H1 (cell line): ENCODE measurements around the gene HOXB8. TPM values are rescaled to one million over a fixed set of nuclear protein-coding genes. Genes with fewer than 3 reads are reported as not detected.

Source experiments
- CTCF ChIA-PET: fragments of 300-600 bp; sonication (Branson Sonifier 250); formaldehyde crosslinking; loops from one replicate; lab custom pipeline; 2021; ENCODE audit not compliant: partially characterized antibody; lab: Charles Lee
- POLR2A ChIA-PET: fragments of 300-600 bp; sonication (Branson Sonifier 250); formaldehyde crosslinking; loops from one replicate; lab custom pipeline; 2021; ENCODE audit warnings: inconsistent platforms; ENCODE audit not compliant: partially characterized antibody; lab: Charles Lee
- DNase-seq, 2 experiments: peaks; one replicate each; pipeline versions ENCODE4 v3.0.0 to v3.0.0-alpha.2; 2010 to 2022; ENCODE audit warnings: low spot score in 2 of 2, low read depth in 1 of 2, mixed read lengths in 1 of 2
- FAIRE-seq: peaks from 2 replicates; lab custom pipeline; 2011; peaks lifted over from hg19 to GRCh38; lab: Jason Lieb, UNC
- H2AFZ ChIP-seq: 2 replicates; pipeline ENCODE4 v1.8.1; 2012; ENCODE audit warnings: low read length, inconsistent platforms
- H2AK5ac ChIP-seq: 2 replicates; pipeline ENCODE4 v1.6.1; 2013; ENCODE audit warnings: low read depth, low read length
- H2BK120ac ChIP-seq: replicated peaks from 2 replicates; pipeline ENCODE3; 2013; ENCODE audit warnings: low read depth, low read length, inconsistent platforms
- H2BK12ac ChIP-seq: 2 replicates; pipeline ENCODE4 v1.6.1; 2013; ENCODE audit warnings: low read depth, low read length
- H2BK15ac ChIP-seq: 2 replicates; pipeline ENCODE4 v1.6.1; 2013; ENCODE audit warnings: low read length
- H2BK20ac ChIP-seq: 2 replicates; pipeline ENCODE4 v1.6.1; 2013; ENCODE audit warnings: low read length
- H2BK5ac ChIP-seq: 2 replicates; pipeline ENCODE4 v1.6.1; 2013; ENCODE audit warnings: low read depth, low read length
- H3K14ac ChIP-seq: 2 replicates; pipeline ENCODE4 v1.6.1; 2013; ENCODE audit warnings: inconsistent platforms; ENCODE audit not compliant: insufficient read length
- H3K18ac ChIP-seq: 2 replicates; pipeline ENCODE4 v1.6.1; 2013; ENCODE audit warnings: low read length; ENCODE audit errors: extremely low read depth
- H3K23ac ChIP-seq: 2 replicates; pipeline ENCODE4 v1.6.1; 2013; ENCODE audit warnings: inconsistent platforms; ENCODE audit not compliant: insufficient read length
- H3K23me2 ChIP-seq: 2 replicates; pipeline ENCODE4 v1.6.1; 2013; ENCODE audit warnings: low read depth, low read length
- H3K27ac ChIP-seq: 2 replicates; pipeline ENCODE4 v1.6.1; 2011; ENCODE audit warnings: low read depth, low read length, inconsistent platforms
- H3K27me3 ChIP-seq, 4 experiments: replicated peaks in 1 of 4; 1 replicate in 1 of 4; 2 replicates in 3 of 4; pipeline versions ENCODE4 v1.6.1 to v1.8.1; 2011 to 2013; ENCODE audit warnings: low read length in 3 of 4, mild to moderate bottlenecking in 3 of 4, inconsistent platforms in 2 of 4, mixed read lengths in 2 of 4, moderate library complexity in 1 of 4; ENCODE audit not compliant: control insufficient read depth in 3 of 4, insufficient read depth in 3 of 4; ENCODE audit errors: extremely low read depth in 1 of 4
- H3K36me3 ChIP-seq, 4 experiments: 2 replicates each; pipeline versions ENCODE4 v1.6.1 to v1.8.1; 2011 to 2013; ENCODE audit warnings: mild to moderate bottlenecking in 4 of 4, low read length in 3 of 4, moderate library complexity in 2 of 4, control low read depth in 1 of 4, inconsistent platforms in 1 of 4; ENCODE audit not compliant: insufficient read depth in 4 of 4, control insufficient read depth in 2 of 4
- H3K4ac ChIP-seq: replicated peaks from 2 replicates; pipeline ENCODE3; 2013; ENCODE audit warnings: low read length, low read depth, mixed read lengths, inconsistent platforms; ENCODE audit not compliant: insufficient read length
- H3K4me1 ChIP-seq, 4 experiments: replicated peaks in 1 of 4; 1 replicate in 1 of 4; 2 replicates in 3 of 4; pipeline versions ENCODE4 v1.6.1 to v1.8.1; 2011 to 2013; ENCODE audit warnings: low read length in 3 of 4, inconsistent platforms in 2 of 4, mixed read lengths in 1 of 4; ENCODE audit not compliant: insufficient read depth in 4 of 4, control insufficient read depth in 3 of 4
- H3K4me2 ChIP-seq, 2 experiments: 2 replicates each; pipeline versions ENCODE4 v1.6.1 to v1.8.1; 2011 to 2013; ENCODE audit warnings: low read depth in 2 of 2, low read length in 2 of 2, control low read depth in 1 of 2, inconsistent platforms in 1 of 2, mild to moderate bottlenecking in 1 of 2; ENCODE audit not compliant: insufficient read depth in 1 of 2
- H3K4me3 ChIP-seq, 4 experiments: fragments of 200-600, 300-600 bp in 1 of 4; sonication (generic), shearing (Covaris generic), sonication (Bioruptor Twin) in 1 of 4; 2 replicates each; pipeline versions ENCODE4 v1.5.1 to v1.8.1; 2011 to 2016; ENCODE audit warnings: low read length in 4 of 4, low read depth in 3 of 4, control low read depth in 2 of 4, inconsistent platforms in 2 of 4, mild to moderate bottlenecking in 2 of 4, mixed read lengths in 1 of 4, moderate library complexity in 1 of 4; ENCODE audit not compliant: insufficient read depth in 2 of 4; ENCODE audit errors: extremely low read depth in 1 of 4
- H3K56ac ChIP-seq: replicated peaks from 2 replicates; pipeline ENCODE3; 2013; ENCODE audit warnings: low read depth, mild to moderate bottlenecking, mixed read lengths, low read length, inconsistent platforms; ENCODE audit not compliant: insufficient read length
- H3K79me1 ChIP-seq: 2 replicates; pipeline ENCODE4 v1.6.1; 2013; ENCODE audit warnings: low read depth, low read length, control low read depth
- H3K79me2 ChIP-seq, 2 experiments: 2 replicates each; pipeline versions ENCODE4 v1.6.1 to v1.8.1; 2012 to 2013; ENCODE audit warnings: low read length in 2 of 2, mild to moderate bottlenecking in 2 of 2, inconsistent platforms in 1 of 2; ENCODE audit not compliant: insufficient read depth in 2 of 2, control insufficient read depth in 1 of 2
- H3K9ac ChIP-seq, 4 experiments: replicated peaks in 1 of 4; 1 replicate in 1 of 4; 2 replicates in 3 of 4; pipeline versions ENCODE4 v1.6.1 to v1.8.1; 2011 to 2013; ENCODE audit warnings: low read depth in 3 of 4, low read length in 3 of 4, control low read depth in 2 of 4, mild to moderate bottlenecking in 2 of 4, moderate library complexity in 2 of 4, inconsistent platforms in 1 of 4; ENCODE audit errors: extremely low read depth in 1 of 4
- H3K9me3 ChIP-seq, 2 experiments: 2 replicates each; pipeline versions ENCODE4 v1.6.1 to v1.8.1; 2012 to 2013; ENCODE audit warnings: mild to moderate bottlenecking in 2 of 2, moderate library complexity in 2 of 2, control low read depth in 1 of 2, inconsistent platforms in 1 of 2, low read depth in 1 of 2, low read length in 1 of 2, mixed read lengths in 1 of 2; ENCODE audit not compliant: insufficient read depth in 2 of 2
- H4K20me1 ChIP-seq, 2 experiments: replicated peaks in 1 of 2; 2 replicates each; pipeline versions ENCODE3 to v1.8.1; 2011 to 2013; ENCODE audit warnings: inconsistent platforms in 2 of 2, low read length in 2 of 2, mild to moderate bottlenecking in 1 of 2; ENCODE audit not compliant: insufficient read depth in 2 of 2, control insufficient read depth in 1 of 2
- H4K5ac ChIP-seq: 2 replicates; pipeline ENCODE4 v1.6.1; 2013; ENCODE audit warnings: low read length, low read depth, mixed read lengths, inconsistent platforms; ENCODE audit not compliant: insufficient read length
- H4K8ac ChIP-seq: 2 replicates; pipeline ENCODE4 v1.8.0; 2013; ENCODE audit warnings: mild to moderate bottlenecking, moderate library complexity, low read length, inconsistent platforms; ENCODE audit not compliant: insufficient read depth; ENCODE audit errors: extremely low read depth
- H4K91ac ChIP-seq: replicated peaks from 2 replicates; pipeline ENCODE3; 2013; ENCODE audit warnings: low read length, mixed read lengths, inconsistent platforms; ENCODE audit not compliant: insufficient read length
- CREB1 ChIP-seq: IDR thresholded peaks from 2 replicates; pipeline ENCODE4 v1.6.1; 2012; ENCODE audit warnings: inconsistent platforms
- EZH2 ChIP-seq: fragments of 200-600 bp; sonication (generic); IDR thresholded peaks from 2 replicates; pipeline ENCODE4 v1.7.1; 2012; ENCODE audit warnings: low read depth, mild to moderate bottlenecking, moderate library complexity, low read length, inconsistent platforms; ENCODE audit not compliant: severe bottlenecking
- GTF2F1 ChIP-seq: IDR thresholded peaks from 2 replicates; pipeline ENCODE4 v1.6.1; 2012; ENCODE audit warnings: low read depth, low read length, improper control_type of control experiment, borderline replicate concordance
- MAFK ChIP-seq: IDR thresholded peaks from 2 replicates; pipeline ENCODE4 v1.6.1; 2012; ENCODE audit warnings: low read depth, mild to moderate bottlenecking, improper control_type of control experiment, low read length
- NRF1 ChIP-seq: IDR thresholded peaks from 2 replicates; pipeline ENCODE4 v1.6.1; 2011; ENCODE audit warnings: mild to moderate bottlenecking, low read depth, low read length, improper control_type of control experiment
- RNF2 ChIP-seq: fragments of 200-900, 300-1000 bp; sonication (generic); IDR thresholded peaks from 2 replicates; pipeline ENCODE4 v1.7.1; 2016; ENCODE audit warnings: borderline replicate concordance, low read depth, mild to moderate bottlenecking, antibody characterized with exemption, low read length; ENCODE audit not compliant: poor library complexity, severe bottlenecking; ENCODE audit errors: missing control alignments
- TAF7 ChIP-seq: optimal IDR thresholded peaks from 2 replicates; pipeline ENCODE3; 2011; ENCODE audit warnings: low read depth, mild to moderate bottlenecking, inconsistent platforms, low read length, moderate library complexity, borderline replicate concordance
- WGBS, 2 experiments: shearing (Covaris generic) in 1 of 2; methylation state at CpG; one replicate each; pipeline versions ENCODE4 v1.1.6 to v1.1.7; 2013 to 2015; ENCODE audit warnings: low lambda C conversion rate in 2 of 2, mixed read lengths in 2 of 2, inconsistent platforms in 1 of 2, low coverage in 1 of 2, missing lambda C conversion rate in 1 of 2; ENCODE audit not compliant: insufficient replicate concordance in 2 of 2, insufficient coverage in 1 of 2, insufficient read length in 1 of 2; ENCODE audit errors: extremely low coverage in 1 of 2, missing lambda C conversion rate in 1 of 2; 5-methylcytosine and 5-hydroxymethylcytosine counted together
- polyA plus RNA-seq, 7 experiments: library from polyadenylated mRNA; depleted of rRNA in 3 of 7; stranded (reverse) in 5 of 7; unstranded in 2 of 7; fragments of >200 nt in 5 of 7; fragments of 200-250 nt in 2 of 7; gene quantifications; 1 replicate in 5 of 7; 2 replicates in 1 of 7; 4 replicates in 1 of 7; pipeline versions ENCODE4 v1.2.1 to v1.2.3, GENCODE V29; 2011 to 2013; ENCODE audit warnings: missing spikeins in 2 of 7, mixed read lengths in 2 of 7
- total RNA-seq: library from RNA; stranded (reverse); fragmentation: NEBNext Ultra II Directional; extraction: Animal tissue kit (Norgen Biotek cat#: 25700); gene quantifications from 2 replicates; pipeline ENCODE4 v1.2.1, GENCODE V29; 2021
- TF ChIP-seq, protein P1 (sequence below): IDR thresholded peaks from 2 replicates; pipeline ENCODE4 v1.6.1; 2011; ENCODE audit warnings: low read length, improper control_type of control experiment
- TF ChIP-seq, protein P2 (sequence below): IDR thresholded peaks from 2 replicates; pipeline ENCODE4 v1.6.1; 2011; ENCODE audit warnings: low read depth, mild to moderate bottlenecking, low read length; ENCODE audit not compliant: insufficient read depth

The HOXB8 gene
- total and polyA plus RNA-seq, 2 of the 8 experiments (the other 6 are each of a cell fraction or from before 2014, with no cell fraction given) = not detected

DNA sequence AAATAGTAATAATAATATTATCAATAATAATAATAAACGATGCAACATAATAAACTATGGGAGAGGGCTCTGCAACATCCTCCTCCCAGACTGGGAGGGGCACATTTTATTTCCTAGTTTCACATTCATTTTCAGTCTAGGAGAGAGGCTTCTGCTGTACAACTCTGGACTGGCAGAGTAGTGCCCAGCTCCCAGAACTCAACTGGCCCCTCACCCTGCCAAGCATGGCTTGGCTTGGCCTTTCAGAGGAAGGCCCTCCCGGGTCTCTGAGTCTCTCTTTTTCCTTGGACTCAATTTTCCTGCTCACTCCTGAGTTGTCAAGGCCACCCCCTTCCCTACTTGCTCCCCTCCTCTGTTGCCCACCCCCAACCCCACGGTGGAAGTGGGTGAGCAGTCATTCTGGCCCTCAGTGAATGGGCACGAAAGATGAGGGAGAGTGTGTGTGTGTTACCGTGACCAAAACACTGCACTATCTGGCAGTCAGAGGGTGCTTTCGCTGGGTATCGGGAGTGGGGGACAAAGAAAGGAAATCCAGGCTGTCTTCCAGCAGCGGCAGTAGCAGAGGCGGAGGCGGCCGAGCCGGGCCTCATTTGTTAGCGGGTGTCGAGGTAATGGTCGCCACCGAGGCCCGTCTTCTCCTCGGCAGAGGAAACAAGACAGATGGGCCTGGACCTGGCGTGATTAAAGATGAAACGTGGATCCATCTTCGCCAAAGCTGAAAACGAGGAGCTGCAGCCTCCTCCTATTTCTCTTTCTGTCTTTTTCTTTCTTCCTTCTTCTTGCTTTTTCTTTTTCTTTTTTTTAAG is 39.2 kb downstream of the HOXB8 start:
- Histone ChIP-seq H2AFZ (no peak overlapping the region), H3K4ac (no peak overlapping the region), H2BK15ac (no peak overlapping the region), H3K4me3 (no peak overlapping the region), H2BK20ac (no peak overlapping the region), H3K14ac (no peak overlapping the region), H3K36me3 (no peaks in the 10 kb centered on the region; a peak in 1 of 8 replicates), H3K23ac (no peak overlapping the region), H3K9me3 (no peaks in the 10 kb centered on the region), H4K8ac (no peak overlapping the region), H3K18ac (no peak overlapping the region; the same call in 1 of the 2 replicates), H3K4me2 (no peak overlapping the region; a peak in 1 of 4 replicates), H3K27me3 (peaks cover 99 to 100% (median 100%) of the 10 kb centered on the region in 4 experiments), H4K91ac (no peak overlapping the region), H3K56ac (no peak overlapping the region), H3K4me1 (peaks cover 0 to 9% (median 3%) of the 10 kb centered on the region in 4 experiments; a peak in 4 of 7 replicates), H2BK12ac (peak overlapping the region; percentile 69), H4K5ac (no peak overlapping the region), H2BK120ac (no peak overlapping the region), H3K79me2 (no peaks in the 10 kb centered on the region), H4K20me1 (peaks cover 22 to 46% of the 10 kb centered on the region in 2 experiments), H3K79me1 (no peaks in the 10 kb centered on the region), H2AK5ac (peak overlapping the region; percentile 32; the same call in 1 of the 2 replicates), H3K27ac (no peak overlapping the region), H2BK5ac (no peak overlapping the region), H3K9ac (no peak overlapping the region), H3K23me2 (no peaks in the 10 kb centered on the region)
- ChIA-PET POLR2A (no interaction called here), CTCF (interaction anchor here (1.0 to 1.4 kb wide), 2 partner anchors 12 to 28 kb away, joined by 3 to 4 read pairs; no protein-coding TSS in a partner anchor)
- FAIRE-seq = no peak
- 11% methylated on average over 20 of the region's 22 CpGs; no CpG with 5 or more reads in 1 of the 2 experiments for WGBS, 2 experiments
- DNase-seq = no peak
- TF ChIP-seq CREB1 (no peak), NRF1 (no peak), GTF2F1 (no peak), MAFK (no peak), RNF2 (peak; percentile 98), TAF7 (no peak), EZH2 (peak; percentile 85)
- TF ChIP-seq, protein P1, sequence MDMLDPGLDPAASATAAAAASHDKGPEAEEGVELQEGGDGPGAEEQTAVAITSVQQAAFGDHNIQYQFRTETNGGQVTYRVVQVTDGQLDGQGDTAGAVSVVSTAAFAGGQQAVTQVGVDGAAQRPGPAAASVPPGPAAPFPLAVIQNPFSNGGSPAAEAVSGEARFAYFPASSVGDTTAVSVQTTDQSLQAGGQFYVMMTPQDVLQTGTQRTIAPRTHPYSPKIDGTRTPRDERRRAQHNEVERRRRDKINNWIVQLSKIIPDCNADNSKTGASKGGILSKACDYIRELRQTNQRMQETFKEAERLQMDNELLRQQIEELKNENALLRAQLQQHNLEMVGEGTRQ = no peak
- TF ChIP-seq, protein P2, sequence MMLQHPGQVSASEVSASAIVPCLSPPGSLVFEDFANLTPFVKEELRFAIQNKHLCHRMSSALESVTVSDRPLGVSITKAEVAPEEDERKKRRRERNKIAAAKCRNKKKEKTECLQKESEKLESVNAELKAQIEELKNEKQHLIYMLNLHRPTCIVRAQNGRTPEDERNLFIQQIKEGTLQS = no peak
